GM12874 (cell line): ENCODE measurements around the gene LARGE1.

Experiments used
- TF ChIP-seq, protein P1 (sequence below): IDR thresholded peaks from 2 replicates; pipeline ENCODE4 v1.5.1; 2011; ENCODE audit warnings: low read depth, mild to moderate bottlenecking, control low read depth, low read length, moderate library complexity; ENCODE audit not compliant: insufficient read depth

The LARGE1 gene

DNA sequence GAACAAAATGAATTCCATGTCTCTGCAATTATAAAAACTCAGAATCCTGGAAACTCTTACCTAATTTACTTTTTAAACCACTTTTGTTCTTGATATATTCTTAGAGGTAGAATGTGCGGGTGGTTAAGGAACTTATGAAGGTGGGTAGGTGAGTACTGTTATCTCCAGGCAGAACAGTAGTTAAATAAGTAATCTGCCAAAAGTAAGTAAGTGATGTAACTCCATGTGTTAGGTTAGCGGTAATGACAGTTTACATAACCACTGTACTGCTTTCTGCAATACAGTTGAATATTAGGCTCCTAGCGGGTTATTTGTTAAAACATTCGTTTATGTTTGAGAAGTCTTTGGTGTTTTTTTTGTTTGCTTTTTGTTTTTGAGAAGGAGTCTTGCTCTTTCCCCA is 7.1 kb downstream of the LARGE1 start:
- TF ChIP-seq, protein P1, sequence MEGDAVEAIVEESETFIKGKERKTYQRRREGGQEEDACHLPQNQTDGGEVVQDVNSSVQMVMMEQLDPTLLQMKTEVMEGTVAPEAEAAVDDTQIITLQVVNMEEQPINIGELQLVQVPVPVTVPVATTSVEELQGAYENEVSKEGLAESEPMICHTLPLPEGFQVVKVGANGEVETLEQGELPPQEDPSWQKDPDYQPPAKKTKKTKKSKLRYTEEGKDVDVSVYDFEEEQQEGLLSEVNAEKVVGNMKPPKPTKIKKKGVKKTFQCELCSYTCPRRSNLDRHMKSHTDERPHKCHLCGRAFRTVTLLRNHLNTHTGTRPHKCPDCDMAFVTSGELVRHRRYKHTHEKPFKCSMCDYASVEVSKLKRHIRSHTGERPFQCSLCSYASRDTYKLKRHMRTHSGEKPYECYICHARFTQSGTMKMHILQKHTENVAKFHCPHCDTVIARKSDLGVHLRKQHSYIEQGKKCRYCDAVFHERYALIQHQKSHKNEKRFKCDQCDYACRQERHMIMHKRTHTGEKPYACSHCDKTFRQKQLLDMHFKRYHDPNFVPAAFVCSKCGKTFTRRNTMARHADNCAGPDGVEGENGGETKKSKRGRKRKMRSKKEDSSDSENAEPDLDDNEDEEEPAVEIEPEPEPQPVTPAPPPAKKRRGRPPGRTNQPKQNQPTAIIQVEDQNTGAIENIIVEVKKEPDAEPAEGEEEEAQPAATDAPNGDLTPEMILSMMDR: no peak

DNA sequence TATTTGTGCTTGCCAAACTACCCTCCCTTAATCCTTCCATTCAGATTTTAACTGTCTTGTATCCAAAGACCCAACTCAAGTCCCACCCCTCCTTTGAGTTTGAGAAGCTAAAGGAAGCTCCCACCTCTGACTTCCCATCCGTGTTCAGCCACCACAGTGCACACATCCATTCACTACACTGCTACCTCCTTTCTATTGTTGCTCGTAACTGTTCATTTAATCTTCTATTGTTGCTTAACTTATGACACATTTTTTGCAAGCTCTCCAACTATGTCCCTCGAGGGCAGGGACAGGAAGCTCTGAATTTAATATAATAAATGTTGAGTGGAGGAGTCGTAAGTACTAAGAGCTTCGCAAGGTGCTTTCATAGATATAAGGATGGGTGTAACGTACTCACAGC is 10.4 kb downstream of the LARGE1 start:
- TF ChIP-seq, protein P1: no peak

DNA sequence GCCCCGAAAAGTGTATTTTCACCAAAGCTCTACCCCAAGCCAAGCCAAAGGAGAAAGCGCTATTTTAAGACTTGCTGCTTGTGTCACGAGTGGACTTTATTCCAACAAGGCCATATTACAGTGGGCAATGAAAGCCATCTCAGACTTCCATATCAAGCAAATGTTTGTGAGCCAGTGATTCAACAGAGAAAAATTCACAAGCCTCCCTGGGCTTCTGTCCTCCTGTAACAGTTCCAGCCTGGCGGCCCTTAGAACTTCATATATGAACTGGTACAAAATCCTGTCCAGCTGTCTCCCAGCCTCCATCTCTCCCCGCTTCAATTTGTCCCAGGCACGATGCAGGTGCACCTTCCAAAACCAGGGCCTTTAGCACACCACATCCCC is 11.2 kb downstream of the LARGE1 start:
- TF ChIP-seq, protein P1: no peak

DNA sequence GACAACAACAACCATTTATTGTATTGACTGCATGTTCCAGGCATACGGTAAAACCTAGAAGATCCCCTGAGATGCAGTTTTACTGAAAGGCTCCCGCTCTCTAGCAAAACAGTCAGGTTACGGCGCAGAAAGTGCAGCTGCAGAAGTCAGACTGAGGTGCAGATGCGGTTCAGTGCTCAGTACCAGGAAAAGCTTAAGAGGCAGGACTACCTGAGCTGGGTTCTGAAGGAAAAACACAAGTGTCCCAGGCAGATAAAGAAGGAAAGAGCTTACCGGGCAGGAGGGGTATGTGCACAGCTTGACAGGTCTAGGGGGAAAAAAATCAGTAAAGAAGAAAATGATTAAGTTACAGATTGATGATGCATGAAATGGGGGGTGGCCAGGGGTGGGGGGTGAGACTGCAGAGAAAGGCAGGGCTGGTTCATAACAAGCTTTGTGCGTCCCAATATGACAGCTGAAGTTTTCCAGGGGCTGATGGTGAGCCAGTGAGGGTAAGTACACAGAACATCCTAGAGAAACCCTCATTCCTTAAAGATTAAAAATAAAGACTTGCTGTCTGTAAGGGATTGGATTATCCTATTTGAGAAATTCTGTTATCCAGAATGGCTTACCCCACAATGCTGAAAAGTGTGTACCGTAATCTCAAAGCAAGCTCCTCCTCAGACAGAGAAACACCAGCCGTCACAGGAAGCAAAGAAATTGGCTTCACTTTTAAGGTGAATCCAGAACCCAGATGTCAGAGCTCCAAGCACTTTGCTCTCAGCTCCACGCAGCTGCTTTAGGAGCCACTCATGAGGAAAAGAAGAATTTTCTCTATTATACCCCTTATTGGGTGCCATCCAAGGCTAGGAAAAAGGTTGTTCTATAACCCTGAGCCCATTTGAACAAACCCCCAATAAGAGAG is 11.9 kb downstream of the LARGE1 start:
- TF ChIP-seq, protein P1: no peak

DNA sequence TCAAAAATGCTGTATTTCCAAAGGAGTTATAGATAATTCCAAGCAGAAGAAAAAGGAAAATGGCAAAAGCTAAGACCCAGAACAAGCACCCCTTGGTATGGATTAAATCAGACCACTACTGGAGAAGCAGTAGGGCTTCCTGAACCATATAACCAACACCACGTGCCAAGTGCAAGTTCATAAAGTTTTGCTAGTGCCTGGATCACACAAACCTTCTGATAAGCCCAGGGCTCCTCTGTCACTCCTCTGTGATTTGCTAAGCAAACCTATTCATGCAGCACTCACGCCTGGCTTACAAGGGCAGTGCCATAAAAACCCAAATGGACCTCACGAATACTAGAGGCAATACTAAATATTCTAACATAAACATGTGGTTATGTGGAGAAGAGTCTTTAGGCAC is 13.3 kb downstream of the LARGE1 start:
- TF ChIP-seq, protein P1: no peak

DNA sequence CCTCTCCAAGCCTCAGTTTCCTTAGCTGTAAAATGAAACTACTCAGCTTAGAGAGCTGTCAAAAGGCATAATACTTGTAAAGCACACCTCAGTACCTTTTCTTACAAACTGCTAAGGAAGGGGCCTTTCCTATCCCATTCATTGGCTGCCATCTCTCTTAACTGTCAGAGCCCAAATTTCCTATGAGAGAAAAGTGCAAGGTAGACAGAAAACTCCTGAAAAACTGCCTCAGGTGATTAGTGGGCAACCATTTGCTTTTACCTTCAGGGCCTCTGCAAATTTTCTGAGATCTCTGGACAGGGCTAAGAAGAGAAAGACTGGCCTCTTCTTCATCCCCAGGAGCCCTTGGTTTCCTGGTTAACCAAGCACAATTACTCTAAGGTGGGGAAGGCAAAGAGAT is 13.8 kb downstream of the LARGE1 start:
- TF ChIP-seq, protein P1: no peak

DNA sequence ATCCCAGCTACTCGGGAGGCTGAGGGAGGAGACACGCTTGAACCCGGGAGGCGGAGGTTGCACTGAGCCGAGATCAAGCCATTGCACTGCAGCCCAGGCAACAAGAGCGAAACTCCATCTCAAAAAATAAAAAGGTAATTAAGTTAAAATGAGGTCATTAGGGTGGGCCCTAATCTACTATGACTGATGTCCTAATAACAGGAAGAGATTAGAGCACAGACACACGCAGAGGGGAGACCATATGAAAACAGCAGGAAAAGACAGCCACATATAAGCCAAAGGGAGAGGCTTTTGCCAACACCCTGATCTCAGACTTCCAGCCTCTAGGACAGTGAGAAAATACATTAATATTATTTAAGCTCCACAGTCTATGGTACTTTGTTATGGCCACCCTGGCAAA is 17.3 kb downstream of the LARGE1 start:
- TF ChIP-seq, protein P1: no peak
